ENCODE data around the gene SNX8. TPM values are rescaled to one million over a fixed set of nuclear protein-coding genes. Genes with fewer than 3 reads are reported as not detected.

The SNX8 gene
- total and polyA plus RNA-seq, 2 of the 13 experiments (the other 11 are each of a cell fraction or from before 2014, with no cell fraction given), result 20.6 to 45.2 TPM

GRCh38 chr7:2276107-2276506, 38.1 kb downstream of the SNX8 start (continued):
- TF ChIP-seq XBP1 (CRISPR knock-in tag; IDR thresholded peaks at IDR 0.05) (no peak), E2F5 (CRISPR knock-in tag; conservative IDR thresholded peaks at IDR 0.05) (no peak), ZC3H13 (CRISPR knock-in tag; IDR thresholded peaks at IDR 0.05) (no peak)

- DNase-seq (ENCODE audit: low spot score), result no peak
- Histone ChIP-seq H3K27me3 (ENCODE audit: control insufficient read depth in 1 of 2, insufficient read depth in 2 of 2, low read length in 2 of 2) (no peaks in the 10 kb centered on the region), H3K4me3 (replicated peaks in 1 of 3; ENCODE audit: insufficient read depth in 1 of 3, low read depth in 2 of 3, low read length in 3 of 3) (no peak overlapping the region), H3K27ac (ENCODE audit: extremely low read length, insufficient read depth, low read length) (no peak overlapping the region), H3K4me1 (ENCODE audit: insufficient read depth, low read length) (peaks cover 31% of the 10 kb centered on the region), H3K9ac (ENCODE audit: insufficient read depth, low read depth, low read length) (no peak overlapping the region), H3K9me3 (ENCODE audit: low read length) (no peaks in the 10 kb centered on the region), H3K79me2 (ENCODE audit: insufficient read depth, low read length) (peaks cover 7% of the 10 kb centered on the region), H3K36me3 (replicated peaks in 1 of 2; ENCODE audit: control insufficient read depth in 1 of 2, insufficient read depth in 2 of 2, low read length in 2 of 2) (peaks cover 15 to 37% of the 10 kb centered on the region in 2 experiments; a peak in 4 of 5 replicates), H4K20me1 (ENCODE audit: insufficient read depth, low read length) (no peaks in the 10 kb centered on the region), H2AFZ (ENCODE audit: low read length) (no peak overlapping the region), H3K4me2 (ENCODE audit: low read depth, low read length) (no peak overlapping the region)
- in situ Hi-C loops (cut with HindIII; ENCODE audit: extremely low pct_ligation_motif_present, low pct_unique_long_range_greater_than_20kb), result no loop called here
- ATAC-seq, result no peak
- no peak for FAIRE-seq
- POLR2A ChIA-PET, result no interaction called here
- CTCF ChIA-PET (ENCODE audit: low intra/inter-chr PET ratio, low total read pairs), result no interaction called here
- intact Hi-C loops (cut with micrococcal nuclease; ENCODE audit: unreplicated experiment), result no loop called here
- 98% methylated on average over 18 of the region's 18 CpGs for whole genome bisulfite sequencing (ENCODE audit: low lambda C conversion rate)
- BruUV-seq (replicated peaks), result no TSS peak
- TF ChIP-seq SMARCC2 (IDR thresholded peaks at IDR 0.05) (no peak), SOX13 (IDR thresholded peaks at IDR 0.05) (no peak), SOX13 (CRISPR knock-in tag; conservative IDR thresholded peaks at IDR 0.05 in 1 of 2, IDR thresholded peaks at IDR 0.05 in 1 of 2) (no peak), ZNF496 (CRISPR knock-in tag; IDR thresholded peaks at IDR 0.05; ENCODE audit: insufficient replicate concordance) (no peak), ZNF292 (CRISPR knock-in tag; IDR thresholded peaks at IDR 0.05; ENCODE audit: borderline replicate concordance, low read depth) (no peak), DNMT1 (CRISPR knock-in tag; IDR thresholded peaks at IDR 0.05) (no peak), KLF11 (CRISPR knock-in tag; IDR thresholded peaks at IDR 0.05) (no peak), TGIF2 (CRISPR knock-in tag; IDR thresholded peaks at IDR 0.05) (no peak), KLF6 (CRISPR knock-in tag; IDR thresholded peaks at IDR 0.05) (no peak), ZBED4 (CRISPR knock-in tag; IDR thresholded peaks at IDR 0.05; ENCODE audit: borderline replicate concordance) (no peak), ZNF280B (CRISPR knock-in tag; IDR thresholded peaks at IDR 0.05; ENCODE audit: borderline replicate concordance) (no peak), ZBTB42 (CRISPR knock-in tag; IDR thresholded peaks at IDR 0.05) (no peak), ZFP82 (CRISPR knock-in tag; IDR thresholded peaks at IDR 0.05; ENCODE audit: borderline replicate concordance) (no peak), ZNF543 (CRISPR knock-in tag; IDR thresholded peaks at IDR 0.05) (no peak), ZNF101 (CRISPR knock-in tag; IDR thresholded peaks at IDR 0.05; ENCODE audit: borderline replicate concordance, low read depth) (no peak), ZNF343 (CRISPR knock-in tag; IDR thresholded peaks at IDR 0.05) (no peak)
Measured at GRCh38 chr7:2275101-2275500, 39.1 kb downstream of the SNX8 start.

Measured in HepG2 (cell line).